IMR-90 (cell line): ENCODE measurements around the gene SH3BP4. TPM values are rescaled to one million over a fixed set of nuclear protein-coding genes. Genes with fewer than 3 reads are reported as not detected.

ENCODE experiments used
- ATAC-seq: fragments of 200-7000 bp; cut with Tn5 transposase; 2 replicates; pipeline ENCODE4 v1.9.1; 2020; ENCODE audit warnings: low read depth, mild to moderate bottlenecking, moderate library complexity
- BruUV-seq: library from RNA; stranded (reverse); fragments of 400-500 nt; replicated peaks from 2 replicates; lab custom pipeline; 2021; lab: Mats Ljungman, UMichigan
- CTCF ChIA-PET: fragments of 300-600 bp; formaldehyde crosslinking; extraction: SDS; loops from one replicate; lab custom pipeline; 2021; ENCODE audit warnings: antibody characterized with exemption; lab: Yijun Ruan, JAX
- POLR2A ChIA-PET: fragments of 300-600 bp; sonication (Branson Sonifier 250); formaldehyde crosslinking; loops from one replicate; lab custom pipeline; 2022; ENCODE audit warnings: antibody characterized with exemption; ENCODE audit not compliant: unreplicated experiment; lab: Charles Lee
- DNase-seq: peaks from one replicate; pipeline ENCODE4 v3.0.0; 2013
- H2AFZ ChIP-seq: replicated peaks from 2 replicates; pipeline ENCODE3; 2013; ENCODE audit warnings: low read length, mild to moderate bottlenecking; ENCODE audit not compliant: poor library complexity
- H2AK5ac ChIP-seq: 2 replicates; pipeline ENCODE4 v1.6.1; 2013; ENCODE audit warnings: low read depth, low read length, inconsistent platforms
- H2AK9ac ChIP-seq: replicated peaks from 2 replicates; pipeline ENCODE3; 2013; ENCODE audit warnings: mild to moderate bottlenecking, low read depth, low read length, moderate library complexity; ENCODE audit not compliant: poor library complexity
- H2BK120ac ChIP-seq: 2 replicates; pipeline ENCODE4 v1.6.1; 2013; ENCODE audit warnings: low read depth, low read length, inconsistent platforms
- H2BK15ac ChIP-seq: 3 replicates; pipeline ENCODE4 v1.6.1; 2013; ENCODE audit warnings: low read depth, low read length, inconsistent platforms
- H2BK20ac ChIP-seq: 2 replicates; pipeline ENCODE4 v1.6.1; 2013; ENCODE audit warnings: low read depth, mild to moderate bottlenecking, inconsistent platforms, low read length, moderate library complexity
- H2BK5ac ChIP-seq: 2 replicates; pipeline ENCODE4 v1.6.1; 2013; ENCODE audit warnings: mild to moderate bottlenecking, low read depth, low read length, inconsistent platforms; ENCODE audit not compliant: poor library complexity, severe bottlenecking
- H3K14ac ChIP-seq: replicated peaks from 2 replicates; pipeline ENCODE4 v1.6.1; 2013; ENCODE audit warnings: low read depth, low read length, inconsistent platforms
- H3K18ac ChIP-seq: 2 replicates; pipeline ENCODE4 v1.6.1; 2013; ENCODE audit warnings: low read depth, low read length, control low read depth
- H3K23ac ChIP-seq: 2 replicates; pipeline ENCODE4 v1.6.1; 2013; ENCODE audit warnings: low read depth, low read length, inconsistent platforms
- H3K27ac ChIP-seq: 2 replicates; pipeline ENCODE4 v1.5.1; 2013; ENCODE audit warnings: mild to moderate bottlenecking, control low read depth, low read length; ENCODE audit not compliant: insufficient read depth
- H3K27me3 ChIP-seq: 2 replicates; pipeline ENCODE4 v1.6.1; 2013; ENCODE audit warnings: low read length; ENCODE audit not compliant: control insufficient read depth, insufficient read depth
- H3K36me3 ChIP-seq: 2 replicates; pipeline ENCODE4 v1.6.1; 2013; ENCODE audit warnings: low read length, mixed read lengths; ENCODE audit not compliant: control insufficient read depth, insufficient read depth
- H3K4ac ChIP-seq: 2 replicates; pipeline ENCODE4 v1.6.1; 2013; ENCODE audit warnings: low read depth, low read length, inconsistent platforms
- H3K4me1 ChIP-seq: 2 replicates; pipeline ENCODE4 v1.6.1; 2013; ENCODE audit warnings: low read length, mixed read lengths; ENCODE audit not compliant: control insufficient read depth, insufficient read depth
- H3K4me2 ChIP-seq: 2 replicates; pipeline ENCODE4 v1.6.1; 2013; ENCODE audit warnings: low read depth, mild to moderate bottlenecking, control low read depth, low read length, moderate library complexity
- H3K4me3 ChIP-seq: 2 replicates; pipeline ENCODE4 v1.5.1; 2013; ENCODE audit warnings: low read depth, mild to moderate bottlenecking, control low read depth, low read length, moderate library complexity; ENCODE audit not compliant: insufficient read depth
- H3K56ac ChIP-seq: 2 replicates; pipeline ENCODE4 v1.6.1; 2013; ENCODE audit warnings: low read length, inconsistent platforms; ENCODE audit not compliant: insufficient read depth; ENCODE audit errors: extremely low read depth
- H3K79me1 ChIP-seq, 2 experiments: 2 replicates each; pipeline ENCODE4 v1.6.1; 2013; ENCODE audit warnings: low read length in 2 of 2, inconsistent platforms in 1 of 2, low read depth in 1 of 2
- H3K9ac ChIP-seq: 2 replicates; pipeline ENCODE4 v1.6.1; 2013; ENCODE audit warnings: low read depth, low read length, control low read depth
- H3K9me1 ChIP-seq: 2 replicates; pipeline ENCODE4 v1.6.1; 2013; ENCODE audit warnings: low read length, inconsistent platforms; ENCODE audit not compliant: insufficient read depth
- H3K9me3 ChIP-seq: 2 replicates; pipeline ENCODE4 v1.6.1; 2013; ENCODE audit warnings: low read length; ENCODE audit not compliant: control insufficient read depth, insufficient read depth
- H4K20me1 ChIP-seq: 2 replicates; pipeline ENCODE4 v1.6.1; 2013; ENCODE audit warnings: low read length, inconsistent platforms; ENCODE audit not compliant: insufficient read depth
- H4K5ac ChIP-seq: 2 replicates; pipeline ENCODE4 v1.6.1; 2013; ENCODE audit warnings: mild to moderate bottlenecking, low read depth, low read length, control low read depth
- H4K8ac ChIP-seq, 2 experiments: 2 replicates each; pipeline ENCODE4 v1.6.1; 2013; ENCODE audit warnings: low read depth in 2 of 2, low read length in 2 of 2, control low read depth in 1 of 2, inconsistent platforms in 1 of 2
- H4K91ac ChIP-seq: 2 replicates; pipeline ENCODE4 v1.6.1; 2013; ENCODE audit warnings: low read depth, low read length, inconsistent platforms; ENCODE audit not compliant: insufficient read depth
- BHLHE40 ChIP-seq: fragments of 150-350 bp; IDR thresholded peaks from 2 replicates; pipeline ENCODE4 v1.6.1; 2016; ENCODE audit warnings: mild to moderate bottlenecking, low read depth, low read length
- CEBPB ChIP-seq: IDR thresholded peaks from 2 replicates; pipeline ENCODE4 v1.6.1; 2012; ENCODE audit warnings: low read depth, low read length, improper control_type of control experiment
- CHD1 ChIP-seq: IDR thresholded peaks from 2 replicates; pipeline ENCODE4 v1.6.1; 2012; ENCODE audit warnings: low read depth, low read length, improper control_type of control experiment
- FOS ChIP-seq: fragments of 150-350 bp; IDR thresholded peaks from 2 replicates; pipeline ENCODE4 v1.6.1; 2016; ENCODE audit warnings: low read depth, low read length
- MAZ ChIP-seq: IDR thresholded peaks from 2 replicates; pipeline ENCODE4 v1.6.1; 2012; ENCODE audit warnings: low read depth, mild to moderate bottlenecking, low read length, improper control_type of control experiment, moderate library complexity, borderline replicate concordance
- MXI1 ChIP-seq: IDR thresholded peaks from 2 replicates; pipeline ENCODE4 v1.6.1; 2012; ENCODE audit warnings: low read depth, mild to moderate bottlenecking, low read length, moderate library complexity, borderline replicate concordance
- NFE2L2 ChIP-seq: fragments of 150-350 bp; IDR thresholded peaks from 2 replicates; pipeline ENCODE4 v1.6.1; 2016; ENCODE audit warnings: low read depth, mild to moderate bottlenecking, low read length
- POLR2A ChIP-seq: IDR thresholded peaks from 2 replicates; pipeline ENCODE4 v1.6.1; 2012; ENCODE audit warnings: mild to moderate bottlenecking, low read depth, low read length
- RAD21 ChIP-seq: IDR thresholded peaks from 2 replicates; pipeline ENCODE4 v1.6.1; 2012; ENCODE audit warnings: low read length, improper control_type of control experiment
- RCOR1 ChIP-seq: IDR thresholded peaks from 2 replicates; pipeline ENCODE4 v1.6.1; 2012; ENCODE audit warnings: mild to moderate bottlenecking, low read length, improper control_type of control experiment; ENCODE audit not compliant: insufficient replicate concordance
- RFX5 ChIP-seq: IDR thresholded peaks from 2 replicates; pipeline ENCODE4 v1.8.0; 2012; ENCODE audit warnings: low read depth, mild to moderate bottlenecking, low read length, moderate library complexity
- SMC3 ChIP-seq: fragments of 150-350 bp; IDR thresholded peaks from 2 replicates; pipeline ENCODE4 v1.6.1; 2016; ENCODE audit warnings: low read depth, mild to moderate bottlenecking, antibody characterized with exemption, low read length, moderate library complexity
- WGBS, 2 experiments: methylation state at CpG; one replicate each; pipeline versions ENCODE4 v1.1.5 to v1.1.7; 2013; ENCODE audit warnings: missing lambda C conversion rate in 2 of 2; ENCODE audit not compliant: insufficient read length in 1 of 2; ENCODE audit errors: extremely low coverage in 2 of 2; 5-methylcytosine and 5-hydroxymethylcytosine counted together
- dilution Hi-C: fragments of 300-500 bp; cut with HindIII; formaldehyde crosslinking; loops from one replicate; pipeline ENCODE4 v1.14.3; 2018; ENCODE audit warnings: low sequenced_read_pairs; ENCODE audit not compliant: unreplicated experiment
- in situ Hi-C: fragments of 300-500 bp; cut with MboI; formaldehyde crosslinking; loops from 3 replicates; pipeline ENCODE4 v1.14.3; 2019; ENCODE audit warnings: low sequenced_read_pairs, inconsistent platforms, mixed read lengths
- intact Hi-C: fragments of 100-400 bp; cut with micrococcal nuclease; formaldehyde crosslinking; loops from 2 replicates; pipeline ENCODE4 v1.10.0; 2022
- polyA plus RNA-seq, 3 experiments: library from polyadenylated mRNA; depleted of rRNA; stranded (reverse); fragments of >200 nt; gene quantifications; 2 replicates each; pipeline ENCODE4 v1.2.3, GENCODE V29; 2012; ENCODE audit warnings: low replicate concordance in 1 of 3
- total RNA-seq: library from RNA; depleted of rRNA; stranded (reverse); fragments of >200 nt; gene quantifications from 2 replicates; pipeline ENCODE4 v1.2.3, GENCODE V29; 2012
- TF ChIP-seq, protein P1 (sequence below): fragments of 150-350 bp; IDR thresholded peaks from 2 replicates; pipeline ENCODE4 v1.6.1; 2017; ENCODE audit warnings: mild to moderate bottlenecking, antibody characterized with exemption, low read length, low read depth
- TF ChIP-seq, protein P2 (sequence below): fragments of 150-350 bp; IDR thresholded peaks from 2 replicates; pipeline ENCODE4 v1.6.1; 2016; ENCODE audit warnings: low read depth, mild to moderate bottlenecking, low read length, moderate library complexity, borderline replicate concordance
- TF ChIP-seq, protein P3 (sequence below): conservative IDR thresholded peaks from 2 replicates; pipeline ENCODE4 v1.5.1; 2012; ENCODE audit warnings: mild to moderate bottlenecking, low read depth, low read length, improper control_type of control experiment

SH3BP4 gene
- total and polyA plus RNA-seq, 2 of the 4 experiments (the other 2 are of a cell fraction) = 104 to 122 TPM

DNA sequence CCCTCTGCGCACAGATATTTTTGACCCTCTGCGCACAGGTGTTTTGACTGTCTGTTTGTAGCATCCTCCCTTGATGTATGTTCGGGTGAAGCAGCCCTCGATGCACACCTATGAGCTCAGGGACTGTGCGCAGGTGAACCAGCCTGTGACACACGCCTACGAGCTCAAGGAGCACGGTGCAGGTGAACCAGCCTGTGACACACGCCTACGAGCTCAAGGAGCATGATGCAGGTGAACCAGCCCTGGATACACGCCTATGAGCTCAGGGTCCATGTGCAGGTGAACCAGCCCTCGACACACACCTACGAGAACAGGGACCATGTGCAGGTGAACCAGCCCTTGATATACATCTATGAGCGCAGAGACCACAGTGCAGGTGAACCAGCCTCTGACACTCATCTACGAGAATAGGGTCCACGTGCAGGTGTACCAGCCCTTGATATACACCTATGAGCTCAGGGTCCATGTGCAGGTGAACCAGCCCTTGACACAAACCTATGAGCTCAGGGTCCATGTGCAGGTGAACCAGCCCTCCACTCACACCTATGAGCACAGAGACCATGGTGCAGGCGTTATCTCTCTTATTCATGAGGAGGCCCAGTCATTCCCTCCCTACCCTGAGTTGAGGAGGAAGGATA lies 33.9 kb downstream of the SH3BP4 start:
- Histone ChIP-seq H3K4me1 (peaks cover 54% of the 10 kb centered on the region), H4K20me1 (peaks cover 93% of the 10 kb centered on the region), H3K56ac (no peak overlapping the region), H2BK20ac (no peak overlapping the region), H2BK15ac (no peak overlapping the region), H4K5ac (no peak overlapping the region), H3K23ac (peak overlapping the region; percentile 61; the same call in 1 of the 2 replicates), H3K4me2 (no peak overlapping the region), H3K18ac (no peak overlapping the region), H2AK9ac (no peak overlapping the region), H3K4me3 (no peak overlapping the region), H3K9ac (no peak overlapping the region), H3K36me3 (peaks cover 18% of the 10 kb centered on the region), H4K8ac (peak overlapping the region; percentile 13 to 19; a peak in 1 of 4 replicates), H3K4ac (no peak overlapping the region), H2BK5ac (peak overlapping the region; percentile 12), H3K79me1 (peaks cover 0 to 85% of the 10 kb centered on the region in 2 experiments), H2AFZ (no peak overlapping the region), H3K27me3 (no peaks in the 10 kb centered on the region), H3K9me1 (peaks cover 67% of the 10 kb centered on the region), H4K91ac (no peak overlapping the region), H2BK120ac (no peak overlapping the region), H3K9me3 (no peaks in the 10 kb centered on the region), H2AK5ac (peak overlapping the region; percentile 28; the same call in 1 of the 2 replicates), H3K14ac (0 out of 2 replicates have a peak overlapping the region, but pooled peaks have one; percentile 16), H3K27ac (no peak overlapping the region)
- dilution Hi-C loops = no loop called here
- DNase-seq = no peak
- intact Hi-C loops = loop anchor here (10.0 kb wide), 2 partner anchors 311 to 541 kb away; no protein-coding TSS in a partner anchor
- 95% methylated on average over 9 of the region's 17 CpGs; no CpG with 5 or more reads in 1 of the 2 experiments for WGBS, 2 experiments
- no peak for ATAC-seq
- in situ Hi-C loops = no loop called here
- BruUV-seq = no TSS peak
- ChIA-PET POLR2A (no interaction called here), CTCF (interaction anchor here (0.8 to 1.1 kb wide), 2 partner anchors 11 to 15 kb away, joined by 3 read pairs; no protein-coding TSS in a partner anchor)
- TF ChIP-seq BHLHE40 (no peak), MXI1 (no peak), MAZ (no peak), RAD21 (no peak), NFE2L2 (no peak), POLR2A (no peak), CHD1 (no peak), SMC3 (no peak), FOS (no peak), RCOR1 (no peak), RFX5 (no peak), CEBPB (no peak)
- TF ChIP-seq, protein P1, sequence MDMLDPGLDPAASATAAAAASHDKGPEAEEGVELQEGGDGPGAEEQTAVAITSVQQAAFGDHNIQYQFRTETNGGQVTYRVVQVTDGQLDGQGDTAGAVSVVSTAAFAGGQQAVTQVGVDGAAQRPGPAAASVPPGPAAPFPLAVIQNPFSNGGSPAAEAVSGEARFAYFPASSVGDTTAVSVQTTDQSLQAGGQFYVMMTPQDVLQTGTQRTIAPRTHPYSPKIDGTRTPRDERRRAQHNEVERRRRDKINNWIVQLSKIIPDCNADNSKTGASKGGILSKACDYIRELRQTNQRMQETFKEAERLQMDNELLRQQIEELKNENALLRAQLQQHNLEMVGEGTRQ = no peak
- TF ChIP-seq, protein P2, sequence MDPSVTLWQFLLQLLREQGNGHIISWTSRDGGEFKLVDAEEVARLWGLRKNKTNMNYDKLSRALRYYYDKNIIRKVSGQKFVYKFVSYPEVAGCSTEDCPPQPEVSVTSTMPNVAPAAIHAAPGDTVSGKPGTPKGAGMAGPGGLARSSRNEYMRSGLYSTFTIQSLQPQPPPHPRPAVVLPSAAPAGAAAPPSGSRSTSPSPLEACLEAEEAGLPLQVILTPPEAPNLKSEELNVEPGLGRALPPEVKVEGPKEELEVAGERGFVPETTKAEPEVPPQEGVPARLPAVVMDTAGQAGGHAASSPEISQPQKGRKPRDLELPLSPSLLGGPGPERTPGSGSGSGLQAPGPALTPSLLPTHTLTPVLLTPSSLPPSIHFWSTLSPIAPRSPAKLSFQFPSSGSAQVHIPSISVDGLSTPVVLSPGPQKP = no peak
- TF ChIP-seq, protein P3, sequence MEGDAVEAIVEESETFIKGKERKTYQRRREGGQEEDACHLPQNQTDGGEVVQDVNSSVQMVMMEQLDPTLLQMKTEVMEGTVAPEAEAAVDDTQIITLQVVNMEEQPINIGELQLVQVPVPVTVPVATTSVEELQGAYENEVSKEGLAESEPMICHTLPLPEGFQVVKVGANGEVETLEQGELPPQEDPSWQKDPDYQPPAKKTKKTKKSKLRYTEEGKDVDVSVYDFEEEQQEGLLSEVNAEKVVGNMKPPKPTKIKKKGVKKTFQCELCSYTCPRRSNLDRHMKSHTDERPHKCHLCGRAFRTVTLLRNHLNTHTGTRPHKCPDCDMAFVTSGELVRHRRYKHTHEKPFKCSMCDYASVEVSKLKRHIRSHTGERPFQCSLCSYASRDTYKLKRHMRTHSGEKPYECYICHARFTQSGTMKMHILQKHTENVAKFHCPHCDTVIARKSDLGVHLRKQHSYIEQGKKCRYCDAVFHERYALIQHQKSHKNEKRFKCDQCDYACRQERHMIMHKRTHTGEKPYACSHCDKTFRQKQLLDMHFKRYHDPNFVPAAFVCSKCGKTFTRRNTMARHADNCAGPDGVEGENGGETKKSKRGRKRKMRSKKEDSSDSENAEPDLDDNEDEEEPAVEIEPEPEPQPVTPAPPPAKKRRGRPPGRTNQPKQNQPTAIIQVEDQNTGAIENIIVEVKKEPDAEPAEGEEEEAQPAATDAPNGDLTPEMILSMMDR = no peak
